Gastroesophageal sphincter (tissue), 4 donors: Measurements from ENCODE around the gene SLC25A38. TPM values are rescaled to one million over a fixed set of nuclear protein-coding genes. Genes with fewer than 3 reads are reported as not detected.

Source experiments
- ATAC-seq: fragments of 150-250 bp; one replicate; pipeline ENCODE4 v1.9.1; 2016; ENCODE audit warnings: mild to moderate bottlenecking, moderate library complexity
- H3K27ac ChIP-seq, 4 donors: fragments of 200-600 bp; sonication (generic) in 3 of 4; 1 replicate in 3 of 4; 2 replicates in 1 of 4; pipeline ENCODE4 v1.5.1; 2016 to 2019
- H3K27me3 ChIP-seq: fragments of 200-600 bp; sonication (generic); one replicate; pipeline ENCODE4 v1.5.1; 2019
- H3K36me3 ChIP-seq, 2 donors: fragments of 200-600 bp; sonication (generic); one replicate each; pipeline ENCODE4 v1.5.1; 2019; ENCODE audit warnings: control low read depth in 1 of 2
- H3K4me1 ChIP-seq, 3 donors: fragments of 200-600 bp; sonication (generic); 1 replicate in 2 of 3; 2 replicates in 1 of 3; pipeline ENCODE4 v1.5.1; 2016 to 2019; ENCODE audit warnings: control low read depth in 2 of 3
- H3K4me3 ChIP-seq, 2 donors: fragments of 200-600 bp; sonication (generic); one replicate each; pipeline ENCODE4 v1.5.1; 2019; ENCODE audit warnings: mild to moderate bottlenecking in 1 of 2, moderate library complexity in 1 of 2
- H3K9me3 ChIP-seq, 3 donors: fragments of 200-600 bp; sonication (generic); one replicate each; pipeline ENCODE4 v1.5.1; 2017 to 2019; ENCODE audit warnings: control low read depth in 2 of 3
- CTCF ChIP-seq, 4 experiments: fragments of 200-600 bp in 2 of 4; fragments of 450-650 bp in 2 of 4; sonication (generic) in 1 of 4; IDR thresholded peaks; one replicate each; pipeline ENCODE4 v1.5.1; 2017 to 2019; ENCODE audit warnings: antibody characterized with exemption in 4 of 4, mild to moderate bottlenecking in 2 of 4, moderate library complexity in 2 of 4
- EP300 ChIP-seq: sonication (generic); formaldehyde crosslinking; IDR thresholded peaks from one replicate; pipeline ENCODE4 v1.6.1; 2017; ENCODE audit warnings: antibody characterized with exemption, mild to moderate bottlenecking
- POLR2A ChIP-seq, 2 donors: fragments of 450-650 bp; IDR thresholded peaks; one replicate each; pipeline ENCODE4 v1.6.1; 2017; ENCODE audit warnings: antibody characterized with exemption in 2 of 2, mild to moderate bottlenecking in 2 of 2, moderate library complexity in 1 of 2
- POLR2AphosphoS5 ChIP-seq: sonication (generic); formaldehyde crosslinking; IDR thresholded peaks from one replicate; pipeline ENCODE4 v1.6.1; 2017; ENCODE audit warnings: antibody characterized with exemption
- WGBS, 2 donors: methylation state at CpG; one replicate each; pipeline ENCODE4 v1.1.5; 2018; ENCODE audit warnings: low coverage in 1 of 2; 5-methylcytosine and 5-hydroxymethylcytosine counted together
- total RNA-seq, 4 donors: library from RNA; depleted of rRNA; stranded (reverse); fragments of >200 nt; gene quantifications; one replicate each; pipeline ENCODE4 v1.1.0, GENCODE V29; 2016

SLC25A38 gene
- total RNA-seq, 4 donors from 2014 or later = 24.9 to 44.8 (median 28.5) TPM

- WGBS, 2 donors = 0 to 1% methylated on average over 14 to 16 of the region's 63 CpGs
These were observed 23.4 kb downstream of the SLC25A38 start, which contains the start of gene RPSA for GRCh38 chr3:39406368-39407258. Gene RPSA (plus strand): TSS chr3:39406720. CDS start chr3:39407654, 934 bp downstream.

GRCh38 chr3:39407259-39407629, 24.1 kb downstream of the SLC25A38 start:
- no peak for ATAC-seq
- Histone ChIP-seq H3K9me3 (no peaks in the 10 kb centered on the region), H3K27me3 (no peaks in the 10 kb centered on the region), H3K4me3 (peak overlapping the region; percentile 79 to 83), H3K4me1 (peaks cover 0 to 48% (median 13%) of the 10 kb centered on the region in 3 donors), H3K27ac (peak overlapping the region; percentile 57 to 89 (median 86)), H3K36me3 (peaks cover 0 to 43% of the 10 kb centered on the region in 2 donors)
- WGBS, 2 donors = 2 to 4% methylated on average over 9 of the region's 9 CpGs
- TF ChIP-seq POLR2AphosphoS5 (no peak), EP300 (no peak), CTCF (IDR thresholded peaks at IDR 0.05) (no peak), POLR2A (IDR thresholded peaks at IDR 0.05) (no peak)

More at GRCh38 chr3:39406368-39407258, 23.4 kb downstream of the SLC25A38 start, which contains the start of gene RPSA:
- H3K9me3 ChIP-seq = no peaks in the 10 kb centered on the region
- H3K4me3 ChIP-seq = peak within 1 kb of the TSS; percentile 79 to 83
- peak; percentile 99 for TF ChIP-seq POLR2AphosphoS5
- no peak for TF ChIP-seq EP300
- TF ChIP-seq CTCF (IDR thresholded peaks at IDR 0.05) = peak in 2 of 4 experiments; percentile 30 to 74
- TF ChIP-seq POLR2A (IDR thresholded peaks at IDR 0.05) = peak; percentile 91 to 95
- no peaks in the 10 kb centered on the region for H3K27me3 ChIP-seq
- H3K27ac ChIP-seq = peak within 1 kb of the TSS; percentile 57 to 89 (median 86)
- H3K36me3 ChIP-seq = peaks cover 0 to 37% of the 10 kb centered on the region in 2 donors
- H3K4me1 ChIP-seq = peaks cover 0 to 48% (median 13%) of the 10 kb centered on the region in 3 donors
- ATAC-seq = peak; percentile 98

- Histone ChIP-seq H3K9me3 (no peaks in the 10 kb centered on the region), H3K4me1 (peaks cover 0 to 48% (median 13%) of the 10 kb centered on the region in 3 donors), H3K27me3 (no peaks in the 10 kb centered on the region), H3K36me3 (peaks cover 0 to 50% of the 10 kb centered on the region in 2 donors), H3K27ac (peak overlapping the region in 1 of 4 donors; percentile 88), H3K4me3 (peak overlapping the region in 1 of 2 donors; percentile 79)
- TF ChIP-seq EP300 (no peak), POLR2AphosphoS5 (no peak), CTCF (IDR thresholded peaks at IDR 0.05) (no peak), POLR2A (IDR thresholded peaks at IDR 0.05) (no peak)
- ATAC-seq = no peak
- 66 to 67% methylated on average over 5 to 6 of the region's 6 CpGs for WGBS, 2 donors
These were observed 24.8 kb downstream of the SLC25A38 start for GRCh38 chr3:39407773-39408492.

- no peak overlapping the region for H3K4me3 ChIP-seq
- H3K9me3 ChIP-seq = no peaks in the 10 kb centered on the region
- no peak for ATAC-seq
- peak overlapping the region in 1 of 4 donors; percentile 88 for H3K27ac ChIP-seq
- peaks cover 0 to 48% (median 13%) of the 10 kb centered on the region in 3 donors for H3K4me1 ChIP-seq
- TF ChIP-seq POLR2AphosphoS5 = no peak
- TF ChIP-seq EP300 = no peak
- no peak for TF ChIP-seq POLR2A (IDR thresholded peaks at IDR 0.05)
- TF ChIP-seq CTCF (IDR thresholded peaks at IDR 0.05) = no peak
- H3K36me3 ChIP-seq = peaks cover 0 to 58% of the 10 kb centered on the region in 2 donors
- 58 to 75% methylated on average over 7 to 19 of the region's 21 CpGs for WGBS, 2 donors
- no peaks in the 10 kb centered on the region for H3K27me3 ChIP-seq
These were observed 25.6 kb downstream of the SLC25A38 start for GRCh38 chr3:39408493-39409372.
